HepG2 (cell line): Measurements from ENCODE around the gene NUDT22. TPM values are rescaled to one million over a fixed set of nuclear protein-coding genes. Genes with fewer than 3 reads are reported as not detected.
A peak's percentile ranks its signal among the peaks of the same experiment; 100 is the strongest.

Source experiments
- DRAP1 ChIP-seq: IDR thresholded peaks from 2 replicates; pipeline ENCODE4 v1.6.1; 2016; ENCODE audit warnings: missing genetic modification reagents, missing compliant biosample characterization
- HNF1A ChIP-seq, 2 experiments: sonication (generic) in 1 of 2; formaldehyde crosslinking in 1 of 2; IDR thresholded peaks; 2 replicates each; pipeline versions ENCODE4 v1.4.0 to v1.6.1; 2016 to 2020; ENCODE audit warnings: borderline replicate concordance in 1 of 2, low read depth in 1 of 2, mild to moderate bottlenecking in 1 of 2, missing genetic modification reagents in 1 of 2
- HOMEZ ChIP-seq: IDR thresholded peaks from 2 replicates; pipeline ENCODE4 v1.6.1; 2016; ENCODE audit warnings: low read depth
- ISL2 ChIP-seq: sonication (generic); formaldehyde crosslinking; IDR thresholded peaks from 2 replicates; pipeline ENCODE4 v1.5.0; 2020; ENCODE audit warnings: missing genetic modification reagents
- LCORL ChIP-seq, 2 experiments: fragments of 450-650 bp in 1 of 2; sonication (generic) in 1 of 2; formaldehyde crosslinking in 1 of 2; IDR thresholded peaks; 2 replicates each; pipeline versions ENCODE4 v1.5.0 to v1.6.1; 2017 to 2020; ENCODE audit warnings: antibody characterized with exemption in 1 of 2, missing genetic modification reagents in 1 of 2
- THRA ChIP-seq: sonication (generic); formaldehyde crosslinking; IDR thresholded peaks from 2 replicates; pipeline ENCODE4 v1.4.0; 2020; ENCODE audit warnings: missing genetic modification reagents, borderline replicate concordance
- YEATS2 ChIP-seq: sonication (generic); formaldehyde crosslinking; IDR thresholded peaks from 2 replicates; pipeline ENCODE4 v1.4.0; 2020; ENCODE audit warnings: missing genetic modification reagents, borderline replicate concordance
- ZFP37 ChIP-seq: sonication (generic); formaldehyde crosslinking; IDR thresholded peaks from 2 replicates; pipeline ENCODE4 v1.4.0; 2020; ENCODE audit warnings: missing genetic modification reagents, borderline replicate concordance
- ZNF468 ChIP-seq: sonication (generic); formaldehyde crosslinking; IDR thresholded peaks from 2 replicates; pipeline ENCODE4 v1.8.0; 2022; ENCODE audit warnings: mild to moderate bottlenecking, moderate library complexity, missing genetic modification reagents
- ZNF556 ChIP-seq: sonication (generic); formaldehyde crosslinking; IDR thresholded peaks from 2 replicates; pipeline ENCODE4 v1.4.0; 2020; ENCODE audit warnings: mild to moderate bottlenecking, missing genetic modification reagents, borderline replicate concordance
- polyA plus RNA-seq, 8 experiments: library from polyadenylated mRNA; depleted of rRNA in 3 of 8; stranded (reverse) in 7 of 8; unstranded in 1 of 8; fragments of >200 nt; fragmentation: Illumina TruSeq in 4 of 8; extraction: Trizol in 4 of 8; gene quantifications; 2 replicates each; pipeline versions ENCODE4 v1.2.1 to v1.2.3, GENCODE V29; 2011 to 2016; ENCODE audit warnings: low read depth in 4 of 8, missing spikeins in 1 of 8, mixed read lengths in 1 of 8; ENCODE audit not compliant: insufficient read depth in 1 of 8
- total RNA-seq, 5 experiments: library from RNA; depleted of rRNA; stranded (reverse); fragments of >200 nt; fragmentation: Illumina TruSeq; extraction: Trizol; gene quantifications; 2 replicates each; pipeline ENCODE4 v1.2.3, GENCODE V29; 2016; ENCODE audit warnings: low read depth in 1 of 5
- TF ChIP-seq, protein P1 (sequence below): sonication (generic); formaldehyde crosslinking; IDR thresholded peaks from 2 replicates; pipeline ENCODE4 v1.8.0; 2022; ENCODE audit warnings: low read depth, missing genetic modification reagents
- TF ChIP-seq, protein P2 (sequence below): fragments of 450-650 bp; IDR thresholded peaks from 2 replicates; pipeline ENCODE4 v1.6.1; 2017; ENCODE audit warnings: mild to moderate bottlenecking

The NUDT22 gene
- total and polyA plus RNA-seq, 2 of the 13 experiments (the other 11 are each of a cell fraction or from before 2014, with no cell fraction given), result 33.5 to 39.8 TPM

- no peak for TF ChIP-seq ZNF468 (CRISPR knock-in tag)
- TF ChIP-seq ISL2 (CRISPR knock-in tag), result peak; percentile 74
- TF ChIP-seq, protein P1, sequence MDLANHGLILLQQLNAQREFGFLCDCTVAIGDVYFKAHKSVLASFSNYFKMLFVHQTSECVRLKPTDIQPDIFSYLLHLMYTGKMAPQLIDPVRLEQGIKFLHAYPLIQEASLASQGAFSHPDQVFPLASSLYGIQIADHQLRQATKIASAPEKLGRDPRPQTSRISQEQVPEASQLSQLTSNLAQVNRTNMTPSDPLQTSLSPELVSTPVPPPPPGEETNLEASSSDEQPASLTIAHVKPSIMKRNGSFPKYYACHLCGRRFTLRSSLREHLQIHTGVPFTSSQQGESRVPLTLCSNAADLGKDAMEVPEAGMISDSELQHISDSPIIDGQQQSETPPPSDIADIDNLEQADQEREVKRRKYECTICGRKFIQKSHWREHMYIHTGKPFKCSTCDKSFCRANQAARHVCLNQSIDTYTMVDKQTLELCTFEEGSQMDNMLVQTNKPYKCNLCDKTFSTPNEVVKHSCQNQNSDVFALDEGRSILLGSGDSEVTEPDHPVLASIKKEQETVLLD, result peak; percentile 88
- 0 out of 2 replicates have a peak, but pooled peaks have one; percentile 3 for TF ChIP-seq ZFP37 (CRISPR knock-in tag)
- TF ChIP-seq, protein P2, sequence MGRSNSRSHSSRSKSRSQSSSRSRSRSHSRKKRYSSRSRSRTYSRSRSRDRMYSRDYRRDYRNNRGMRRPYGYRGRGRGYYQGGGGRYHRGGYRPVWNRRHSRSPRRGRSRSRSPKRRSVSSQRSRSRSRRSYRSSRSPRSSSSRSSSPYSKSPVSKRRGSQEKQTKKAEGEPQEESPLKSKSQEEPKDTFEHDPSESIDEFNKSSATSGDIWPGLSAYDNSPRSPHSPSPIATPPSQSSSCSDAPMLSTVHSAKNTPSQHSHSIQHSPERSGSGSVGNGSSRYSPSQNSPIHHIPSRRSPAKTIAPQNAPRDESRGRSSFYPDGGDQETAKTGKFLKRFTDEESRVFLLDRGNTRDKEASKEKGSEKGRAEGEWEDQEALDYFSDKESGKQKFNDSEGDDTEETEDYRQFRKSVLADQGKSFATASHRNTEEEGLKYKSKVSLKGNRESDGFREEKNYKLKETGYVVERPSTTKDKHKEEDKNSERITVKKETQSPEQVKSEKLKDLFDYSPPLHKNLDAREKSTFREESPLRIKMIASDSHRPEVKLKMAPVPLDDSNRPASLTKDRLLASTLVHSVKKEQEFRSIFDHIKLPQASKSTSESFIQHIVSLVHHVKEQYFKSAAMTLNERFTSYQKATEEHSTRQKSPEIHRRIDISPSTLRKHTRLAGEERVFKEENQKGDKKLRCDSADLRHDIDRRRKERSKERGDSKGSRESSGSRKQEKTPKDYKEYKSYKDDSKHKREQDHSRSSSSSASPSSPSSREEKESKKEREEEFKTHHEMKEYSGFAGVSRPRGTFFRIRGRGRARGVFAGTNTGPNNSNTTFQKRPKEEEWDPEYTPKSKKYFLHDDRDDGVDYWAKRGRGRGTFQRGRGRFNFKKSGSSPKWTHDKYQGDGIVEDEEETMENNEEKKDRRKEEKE, result no peak
- no peak for TF ChIP-seq HNF1A (IDR thresholded peaks at IDR 0.05; ENCODE audit: low read depth)
- TF ChIP-seq HNF1A (CRISPR knock-in tag; IDR thresholded peaks at IDR 0.05; ENCODE audit: borderline replicate concordance), result no peak; the same call in 1 of the 2 replicates
- TF ChIP-seq YEATS2 (CRISPR knock-in tag), result peak; percentile 86; the same call in 1 of the 2 replicates
- peak; percentile 34; the same call in 1 of the 2 replicates for TF ChIP-seq THRA
- peak; percentile 78; the same call in 1 of the 2 replicates for TF ChIP-seq DRAP1 (CRISPR knock-in tag)
- no peak for TF ChIP-seq LCORL (IDR thresholded peaks at IDR 0.05)
- peak; percentile 49; the same call in 1 of the 2 replicates for TF ChIP-seq LCORL (CRISPR knock-in tag; IDR thresholded peaks at IDR 0.05)
- TF ChIP-seq ZNF556 (CRISPR knock-in tag), result no peak
- TF ChIP-seq HOMEZ, result no peak
These were observed 14.6 kb downstream of the NUDT22 start, which contains the start of gene FKBP2 (continued) for GRCh38 chr11:64240435-64241240.
